K562 (cell line): ENCODE data around the gene HSPB1. TPM values are rescaled to one million over a fixed set of nuclear protein-coding genes. Genes with fewer than 3 reads are reported as not detected.
A peak's percentile ranks its signal among the peaks of the same experiment; 100 is the strongest.

Experiments used
- FIP1L1 ChIP-seq: fragments of 200-400 bp; formaldehyde crosslinking; IDR thresholded peaks from 2 replicates; pipeline ENCODE4 v1.6.1; 2018; ENCODE audit warnings: mild to moderate bottlenecking, low read depth, low read length; ENCODE audit not compliant: poor library complexity, severe bottlenecking
- FOXK2 ChIP-seq, 2 experiments: fragments of 450-650 bp; IDR thresholded peaks in 1 of 2; conservative IDR thresholded peaks in 1 of 2; 2 replicates each; pipeline ENCODE4 v1.6.1; 2016; ENCODE audit warnings: low read depth in 2 of 2, mild to moderate bottlenecking in 1 of 2
- HOXB6 ChIP-seq: fragments of 250-450 bp; sonication (Bioruptor Pico); IDR thresholded peaks from 2 replicates; pipeline ENCODE4 v1.5.1; 2022; ENCODE audit warnings: mild to moderate bottlenecking, borderline replicate concordance
- KDM2B ChIP-seq: fragments of 250-450 bp; sonication (Bioruptor Pico); IDR thresholded peaks from 2 replicates; pipeline ENCODE4 v1.8.0; 2021; ENCODE audit warnings: mild to moderate bottlenecking, moderate library complexity
- KLF16 ChIP-seq: IDR thresholded peaks from 2 replicates; pipeline ENCODE4 v1.6.1; 2016; ENCODE audit warnings: antibody characterized with exemption
- SMAD4 ChIP-seq: fragments of 250-450 bp; sonication (Bioruptor Pico); conservative IDR thresholded peaks from 2 replicates; pipeline ENCODE4 v1.8.0; 2021; ENCODE audit warnings: inconsistent platforms, mild to moderate bottlenecking, moderate library complexity
- ZBTB7A ChIP-seq: IDR thresholded peaks from 2 replicates; pipeline ENCODE4 v1.6.1; 2011; ENCODE audit warnings: low read depth, mild to moderate bottlenecking, low read length, moderate library complexity, borderline replicate concordance; ENCODE audit not compliant: control insufficient read depth
- ZEB2 ChIP-seq: fragments of 450-650 bp; IDR thresholded peaks from 2 replicates; pipeline ENCODE4 v1.6.1; 2016
- ZNF76 ChIP-seq: fragments of 250-450 bp; sonication (Bioruptor Pico); IDR thresholded peaks from 2 replicates; pipeline ENCODE4 v1.4.0; 2020; ENCODE audit warnings: mild to moderate bottlenecking, moderate library complexity, borderline replicate concordance
- polyA plus RNA-seq, 8 experiments: library from polyadenylated mRNA; depleted of rRNA in 4 of 8; stranded (reverse) in 5 of 8; unstranded in 3 of 8; fragments of >200 nt; fragmentation: Nextera tagmentation in 2 of 8; fragmentation: Illumina TruSeq in 1 of 8; extraction: Ambion mirVana in 2 of 8; extraction: Trizol in 1 of 8; gene quantifications; 2 replicates each; pipeline versions ENCODE4 v1.2.1 to v1.2.3, GENCODE V29; 2011 to 2014; ENCODE audit warnings: inconsistent platforms in 1 of 8, missing spikeins in 1 of 8
- total RNA-seq, 7 experiments: library from RNA; depleted of rRNA in 6 of 7; stranded (reverse); fragments of >200 nt in 6 of 7; fragmentation: Illumina TruSeq in 2 of 7; extraction: Trizol in 2 of 7; gene quantifications; 2 replicates each; pipeline versions ENCODE4 v1.2.1 to v1.2.3, GENCODE V29; 2011 to 2021; ENCODE audit warnings: low replicate concordance in 1 of 7
- TF ChIP-seq, protein P1 (sequence below): sonication (generic); formaldehyde crosslinking; IDR thresholded peaks from 2 replicates; pipeline ENCODE4 v1.8.0; 2022; ENCODE audit warnings: mild to moderate bottlenecking, missing genetic modification reagents
- TF ChIP-seq, protein P2 (sequence below): fragments of 450-650 bp; IDR thresholded peaks from 2 replicates; pipeline ENCODE4 v1.6.1; 2016; ENCODE audit warnings: low read depth
- TF ChIP-seq, protein P3 (sequence below): sonication (generic); formaldehyde crosslinking; IDR thresholded peaks from 2 replicates; pipeline ENCODE4 v1.9.0; 2022; ENCODE audit warnings: mild to moderate bottlenecking, missing genetic modification reagents
- TF ChIP-seq, protein P4 (sequence below): sonication (generic); formaldehyde crosslinking; IDR thresholded peaks from 2 replicates; pipeline ENCODE4 v1.8.1; 2023; ENCODE audit warnings: mild to moderate bottlenecking, missing genetic modification reagents

Gene HSPB1
- total and polyA plus RNA-seq, 9 of the 15 experiments (the other 6 are each of a cell fraction or from before 2014, with no cell fraction given) = 27.1 to 522 (median 138) TPM

DNA sequence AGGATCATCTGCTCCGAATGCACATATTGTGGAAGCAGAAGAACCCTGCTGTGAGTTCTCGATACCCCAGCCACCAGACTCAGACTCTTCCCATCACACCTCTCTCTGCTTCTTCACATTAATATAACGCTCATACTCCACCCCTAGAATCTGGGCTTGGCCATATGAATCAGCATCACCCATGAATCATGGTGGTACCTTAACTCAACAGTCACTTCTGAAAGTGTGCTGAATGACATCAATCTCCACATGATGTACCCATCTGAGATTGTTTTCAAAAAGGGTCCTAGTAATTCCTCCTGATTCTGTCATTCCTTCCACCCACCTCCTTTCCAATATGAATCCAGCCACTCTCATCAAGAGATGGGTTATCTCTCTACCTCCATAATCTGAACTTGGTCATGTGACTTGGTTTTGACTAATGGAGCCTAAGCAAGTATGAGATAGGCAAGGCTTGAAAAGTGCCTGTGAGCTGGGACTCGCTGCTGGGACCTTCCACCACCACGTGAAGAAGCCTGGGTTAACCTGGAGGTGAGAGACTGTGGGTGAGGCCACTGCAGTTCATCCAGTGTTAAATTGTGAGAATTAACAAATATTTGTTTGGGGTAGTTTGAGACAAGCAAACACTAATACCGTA is 40.9 kb downstream of the HSPB1 start (continued):
- no peak for TF ChIP-seq KDM2B (CRISPR knock-in tag)
- TF ChIP-seq SMAD4 (CRISPR knock-in tag) = no peak
- no peak for TF ChIP-seq ZBTB7A
- TF ChIP-seq, protein P1, sequence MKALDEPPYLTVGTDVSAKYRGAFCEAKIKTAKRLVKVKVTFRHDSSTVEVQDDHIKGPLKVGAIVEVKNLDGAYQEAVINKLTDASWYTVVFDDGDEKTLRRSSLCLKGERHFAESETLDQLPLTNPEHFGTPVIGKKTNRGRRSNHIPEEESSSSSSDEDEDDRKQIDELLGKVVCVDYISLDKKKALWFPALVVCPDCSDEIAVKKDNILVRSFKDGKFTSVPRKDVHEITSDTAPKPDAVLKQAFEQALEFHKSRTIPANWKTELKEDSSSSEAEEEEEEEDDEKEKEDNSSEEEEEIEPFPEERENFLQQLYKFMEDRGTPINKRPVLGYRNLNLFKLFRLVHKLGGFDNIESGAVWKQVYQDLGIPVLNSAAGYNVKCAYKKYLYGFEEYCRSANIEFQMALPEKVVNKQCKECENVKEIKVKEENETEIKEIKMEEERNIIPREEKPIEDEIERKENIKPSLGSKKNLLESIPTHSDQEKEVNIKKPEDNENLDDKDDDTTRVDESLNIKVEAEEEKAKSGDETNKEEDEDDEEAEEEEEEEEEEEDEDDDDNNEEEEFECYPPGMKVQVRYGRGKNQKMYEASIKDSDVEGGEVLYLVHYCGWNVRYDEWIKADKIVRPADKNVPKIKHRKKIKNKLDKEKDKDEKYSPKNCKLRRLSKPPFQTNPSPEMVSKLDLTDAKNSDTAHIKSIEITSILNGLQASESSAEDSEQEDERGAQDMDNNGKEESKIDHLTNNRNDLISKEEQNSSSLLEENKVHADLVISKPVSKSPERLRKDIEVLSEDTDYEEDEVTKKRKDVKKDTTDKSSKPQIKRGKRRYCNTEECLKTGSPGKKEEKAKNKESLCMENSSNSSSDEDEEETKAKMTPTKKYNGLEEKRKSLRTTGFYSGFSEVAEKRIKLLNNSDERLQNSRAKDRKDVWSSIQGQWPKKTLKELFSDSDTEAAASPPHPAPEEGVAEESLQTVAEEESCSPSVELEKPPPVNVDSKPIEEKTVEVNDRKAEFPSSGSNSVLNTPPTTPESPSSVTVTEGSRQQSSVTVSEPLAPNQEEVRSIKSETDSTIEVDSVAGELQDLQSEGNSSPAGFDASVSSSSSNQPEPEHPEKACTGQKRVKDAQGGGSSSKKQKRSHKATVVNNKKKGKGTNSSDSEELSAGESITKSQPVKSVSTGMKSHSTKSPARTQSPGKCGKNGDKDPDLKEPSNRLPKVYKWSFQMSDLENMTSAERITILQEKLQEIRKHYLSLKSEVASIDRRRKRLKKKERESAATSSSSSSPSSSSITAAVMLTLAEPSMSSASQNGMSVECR (CRISPR knock-in tag) = no peak
- TF ChIP-seq KLF16 = no peak
- no peak for TF ChIP-seq ZEB2
- TF ChIP-seq ZNF76 = no peak
- TF ChIP-seq, protein P2, sequence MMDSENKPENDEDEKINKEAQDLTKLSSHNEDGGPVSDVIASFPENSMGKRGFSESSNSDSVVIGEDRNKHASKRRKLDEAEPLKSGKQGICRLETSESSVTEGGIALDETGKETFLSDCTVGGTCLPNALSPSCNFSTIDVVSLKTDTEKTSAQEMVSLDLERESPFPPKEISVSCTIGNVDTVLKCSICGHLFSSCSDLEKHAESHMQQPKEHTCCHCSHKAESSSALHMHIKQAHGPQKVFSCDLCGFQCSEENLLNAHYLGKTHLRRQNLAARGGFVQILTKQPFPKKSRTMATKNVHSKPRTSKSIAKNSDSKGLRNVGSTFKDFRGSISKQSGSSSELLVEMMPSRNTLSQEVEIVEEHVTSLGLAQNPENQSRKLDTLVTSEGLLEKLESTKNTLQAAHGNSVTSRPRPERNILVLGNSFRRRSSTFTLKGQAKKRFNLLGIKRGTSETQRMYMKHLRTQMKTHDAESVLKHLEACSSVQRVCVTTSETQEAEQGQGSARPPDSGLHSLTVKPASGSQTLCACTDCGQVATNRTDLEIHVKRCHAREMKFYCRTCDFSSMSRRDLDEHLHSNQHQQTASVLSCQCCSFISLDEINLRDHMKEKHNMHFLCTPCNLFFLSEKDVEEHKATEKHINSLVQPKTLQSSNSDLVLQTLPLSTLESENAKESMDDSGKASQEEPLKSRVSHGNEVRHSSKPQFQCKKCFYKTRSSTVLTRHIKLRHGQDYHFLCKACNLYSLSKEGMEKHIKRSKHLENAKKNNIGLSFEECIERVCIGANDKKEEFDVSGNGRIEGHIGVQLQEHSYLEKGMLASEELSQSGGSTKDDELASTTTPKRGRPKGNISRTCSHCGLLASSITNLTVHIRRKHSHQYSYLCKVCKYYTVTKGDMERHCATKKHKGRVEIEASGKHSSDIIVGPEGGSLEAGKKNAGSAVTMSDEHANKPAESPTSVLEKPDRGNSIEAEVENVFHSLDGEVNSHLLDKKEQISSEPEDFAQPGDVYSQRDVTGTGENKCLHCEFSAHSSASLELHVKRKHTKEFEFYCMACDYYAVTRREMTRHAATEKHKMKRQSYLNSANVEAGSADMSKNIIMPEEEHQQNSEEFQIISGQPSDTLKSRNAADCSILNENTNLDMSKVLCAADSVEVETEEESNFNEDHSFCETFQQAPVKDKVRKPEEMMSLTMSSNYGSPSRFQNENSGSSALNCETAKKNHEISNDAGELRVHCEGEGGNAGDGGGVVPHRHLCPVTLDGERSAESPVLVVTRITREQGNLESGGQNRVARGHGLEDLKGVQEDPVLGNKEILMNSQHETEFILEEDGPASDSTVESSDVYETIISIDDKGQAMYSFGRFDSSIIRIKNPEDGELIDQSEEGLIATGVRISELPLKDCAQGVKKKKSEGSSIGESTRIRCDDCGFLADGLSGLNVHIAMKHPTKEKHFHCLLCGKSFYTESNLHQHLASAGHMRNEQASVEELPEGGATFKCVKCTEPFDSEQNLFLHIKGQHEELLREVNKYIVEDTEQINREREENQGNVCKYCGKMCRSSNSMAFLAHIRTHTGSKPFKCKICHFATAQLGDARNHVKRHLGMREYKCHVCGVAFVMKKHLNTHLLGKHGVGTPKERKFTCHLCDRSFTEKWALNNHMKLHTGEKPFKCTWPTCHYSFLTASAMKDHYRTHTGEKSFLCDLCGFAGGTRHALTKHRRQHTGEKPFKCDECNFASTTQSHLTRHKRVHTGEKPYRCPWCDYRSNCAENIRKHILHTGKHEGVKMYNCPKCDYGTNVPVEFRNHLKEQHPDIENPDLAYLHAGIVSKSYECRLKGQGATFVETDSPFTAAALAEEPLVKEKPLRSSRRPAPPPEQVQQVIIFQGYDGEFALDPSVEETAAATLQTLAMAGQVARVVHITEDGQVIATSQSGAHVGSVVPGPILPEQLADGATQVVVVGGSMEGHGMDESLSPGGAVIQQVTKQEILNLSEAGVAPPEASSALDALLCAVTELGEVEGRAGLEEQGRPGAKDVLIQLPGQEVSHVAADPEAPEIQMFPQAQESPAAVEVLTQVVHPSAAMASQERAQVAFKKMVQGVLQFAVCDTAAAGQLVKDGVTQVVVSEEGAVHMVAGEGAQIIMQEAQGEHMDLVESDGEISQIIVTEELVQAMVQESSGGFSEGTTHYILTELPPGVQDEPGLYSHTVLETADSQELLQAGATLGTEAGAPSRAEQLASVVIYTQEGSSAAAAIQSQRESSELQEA = no peak
- no peak for TF ChIP-seq FIP1L1
- no peak for TF ChIP-seq HOXB6 (CRISPR knock-in tag)
- TF ChIP-seq, protein P3, sequence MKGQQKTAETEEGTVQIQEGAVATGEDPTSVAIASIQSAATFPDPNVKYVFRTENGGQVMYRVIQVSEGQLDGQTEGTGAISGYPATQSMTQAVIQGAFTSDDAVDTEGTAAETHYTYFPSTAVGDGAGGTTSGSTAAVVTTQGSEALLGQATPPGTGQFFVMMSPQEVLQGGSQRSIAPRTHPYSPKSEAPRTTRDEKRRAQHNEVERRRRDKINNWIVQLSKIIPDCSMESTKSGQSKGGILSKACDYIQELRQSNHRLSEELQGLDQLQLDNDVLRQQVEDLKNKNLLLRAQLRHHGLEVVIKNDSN (CRISPR knock-in tag) = peak; percentile 30; the same call in 1 of the 2 replicates
- TF ChIP-seq, protein P4, sequence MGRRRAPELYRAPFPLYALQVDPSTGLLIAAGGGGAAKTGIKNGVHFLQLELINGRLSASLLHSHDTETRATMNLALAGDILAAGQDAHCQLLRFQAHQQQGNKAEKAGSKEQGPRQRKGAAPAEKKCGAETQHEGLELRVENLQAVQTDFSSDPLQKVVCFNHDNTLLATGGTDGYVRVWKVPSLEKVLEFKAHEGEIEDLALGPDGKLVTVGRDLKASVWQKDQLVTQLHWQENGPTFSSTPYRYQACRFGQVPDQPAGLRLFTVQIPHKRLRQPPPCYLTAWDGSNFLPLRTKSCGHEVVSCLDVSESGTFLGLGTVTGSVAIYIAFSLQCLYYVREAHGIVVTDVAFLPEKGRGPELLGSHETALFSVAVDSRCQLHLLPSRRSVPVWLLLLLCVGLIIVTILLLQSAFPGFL (CRISPR knock-in tag) = no peak
- TF ChIP-seq FOXK2 (conservative IDR thresholded peaks at IDR 0.05 in 1 of 2, IDR thresholded peaks at IDR 0.05 in 1 of 2; ENCODE audit: low read depth in 2 of 2) = no peak
